GM21390 (cell line): ENCODE results near the gene B3GALT5.
"Not testable (repeated sequence)": the region's sequence is repeated elsewhere in the genome, so short reads cannot be mapped to it uniquely, and the experiment has no call there.

Source experiments
- ATAC-seq: cut with Tn5 transposase; IDR thresholded peaks from one replicate; pipeline ENCODE4 v1.9.1; 2021; ENCODE audit not compliant: unreplicated experiment

The B3GALT5 gene

GRCh38 chr21:39612233-39613040 is at the start of gene B3GALT5:
TSS of gene B3GALT5 (plus strand) at chr21:39612940. CDS start at chr21:39660560, 47,620 bp downstream.
- ATAC-seq = no peak

GRCh38 chr21:39564200-39564599 is 48.5 kb upstream of the B3GALT5 start:
- no peak for ATAC-seq

GRCh38 chr21:39567180-39567972 is 45.4 kb upstream of the B3GALT5 start:
- ATAC-seq = no peak

- ATAC-seq = no peak
Measured at GRCh38 chr21:39568361-39568760, 44.4 kb upstream of the B3GALT5 start.

GRCh38 chr21:39575775-39576174 is 37.0 kb upstream of the B3GALT5 start:
- ATAC-seq = no peak

- no peak for ATAC-seq
Measured at GRCh38 chr21:39576518-39577128, 36.1 kb upstream of the B3GALT5 start.

- ATAC-seq = no peak
Measured at GRCh38 chr21:39579734-39580332, 32.9 kb upstream of the B3GALT5 start.

GRCh38 chr21:39580744-39581143 is 32.0 kb upstream of the B3GALT5 start:
- no peak for ATAC-seq

GRCh38 chr21:39581414-39581813 is 31.3 kb upstream of the B3GALT5 start:
- no peak for ATAC-seq

- no peak for ATAC-seq
Measured at GRCh38 chr21:39582749-39583148, 30.0 kb upstream of the B3GALT5 start.

GRCh38 chr21:39583586-39583985 is 29.2 kb upstream of the B3GALT5 start:
- not testable (repeated sequence) for ATAC-seq

GRCh38 chr21:39587376-39587775 is 25.4 kb upstream of the B3GALT5 start:
- ATAC-seq = no peak

- ATAC-seq = no peak
Measured at GRCh38 chr21:39588884-39589283, 23.9 kb upstream of the B3GALT5 start.

- no peak for ATAC-seq
Measured at GRCh38 chr21:39593522-39593921, 19.2 kb upstream of the B3GALT5 start.

GRCh38 chr21:39595465-39595864 is 17.3 kb upstream of the B3GALT5 start:
- ATAC-seq = no peak

GRCh38 chr21:39597595-39597994 is 15.1 kb upstream of the B3GALT5 start:
- no peak for ATAC-seq

- no peak for ATAC-seq
Measured at GRCh38 chr21:39599191-39599970, 13.4 kb upstream of the B3GALT5 start.

GRCh38 chr21:39601187-39601928 is 11.4 kb upstream of the B3GALT5 start:
- no peak for ATAC-seq

GRCh38 chr21:39602076-39602689 is 10.6 kb upstream of the B3GALT5 start:
- no peak for ATAC-seq
